Activated CD4-positive, alpha-beta T cell treated with anti-CD3 and anti-CD28 coated beads for 48 hours (primary cell): ENCODE results near the gene ANKRD28.

Experiments used
- DNase-seq: peaks from one replicate; pipeline ENCODE4 v3.0.0-alpha.2; 2020

ANKRD28 gene

GRCh38 chr3:15659254-15659975 is 138.4 kb downstream of the ANKRD28 start:
- no peak for DNase-seq

DNA sequence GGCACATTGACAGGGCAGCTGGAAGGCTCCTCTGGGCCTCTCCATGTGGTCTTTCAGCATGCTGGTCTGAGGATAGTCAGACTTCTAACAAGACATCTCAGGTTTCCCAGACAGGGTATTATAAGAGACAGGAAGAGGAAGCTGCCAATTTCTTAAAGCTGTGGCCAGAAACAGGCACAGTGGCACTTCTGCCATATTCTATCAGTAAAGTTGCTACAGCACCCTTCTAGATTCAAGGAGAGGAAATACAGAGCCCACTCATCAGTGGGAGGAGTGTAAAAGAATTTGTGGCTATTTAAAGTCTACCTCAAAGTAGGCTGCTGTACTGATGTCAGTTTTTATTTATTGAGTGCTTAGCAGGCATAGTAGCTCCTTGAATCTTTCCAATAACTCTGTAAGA is 140.8 kb downstream of the ANKRD28 start:
- DNase-seq = no peak

DNA sequence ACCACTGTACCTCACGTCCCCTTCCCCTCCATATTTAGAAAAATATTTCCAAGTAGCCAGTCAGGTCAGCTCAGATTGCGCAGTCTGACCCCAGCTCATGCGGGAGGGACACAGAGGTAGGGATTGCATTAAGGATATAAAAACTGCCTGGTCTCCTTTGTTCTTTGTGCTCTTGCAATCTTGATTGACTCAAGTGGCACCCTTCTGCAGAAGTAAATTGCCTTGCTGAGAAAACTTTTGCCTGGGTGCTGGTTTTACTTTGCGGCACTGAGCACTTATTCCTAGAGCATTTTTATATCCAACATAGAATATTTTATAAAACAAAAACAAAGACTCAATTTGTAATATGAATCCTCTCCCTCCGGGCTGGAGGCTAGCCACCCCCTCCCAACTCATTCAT is 141.4 kb downstream of the ANKRD28 start:
- no peak for DNase-seq

DNA sequence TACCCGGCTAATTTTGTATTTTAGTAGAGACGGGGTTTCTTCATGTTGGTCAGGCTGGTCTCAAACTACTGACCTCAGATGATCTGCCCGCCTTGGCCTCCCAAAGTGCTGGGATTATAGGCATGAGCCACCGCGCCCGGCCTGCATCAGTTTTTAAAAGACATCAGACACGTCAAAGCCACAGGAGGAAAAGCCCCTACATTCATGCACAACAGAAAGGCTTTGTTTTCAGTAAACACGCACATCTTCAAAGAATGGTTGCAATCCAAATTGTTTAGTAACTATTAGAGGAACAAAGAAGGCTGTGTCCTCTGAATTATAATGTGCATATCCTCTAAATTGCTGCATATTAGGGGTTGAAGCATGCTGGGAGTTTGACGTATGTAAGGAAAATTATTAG is 142.9 kb downstream of the ANKRD28 start:
- no peak for DNase-seq

DNA sequence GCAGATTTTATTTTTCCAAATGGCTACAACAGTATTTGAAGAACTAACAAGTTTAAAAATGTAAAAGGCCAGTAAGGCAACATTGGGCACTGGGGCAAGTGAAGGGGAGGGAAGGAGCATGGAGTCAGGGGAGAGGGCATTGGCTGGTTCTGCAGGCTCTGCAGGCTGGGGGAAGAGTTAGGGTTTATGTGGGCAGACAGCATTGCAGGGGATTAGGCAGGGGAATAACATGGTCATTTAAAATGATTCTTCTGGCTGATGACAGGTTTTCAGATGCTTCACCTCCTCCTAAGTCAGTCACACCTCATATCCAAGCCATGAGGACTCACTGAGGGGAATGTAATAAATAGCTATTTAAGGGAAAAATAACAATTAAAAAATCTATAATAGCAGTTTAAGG is 143.7 kb downstream of the ANKRD28 start:
- no peak for DNase-seq

- no peak for DNase-seq
Observed at GRCh38 chr3:15653321-15653720, 144.5 kb downstream of the ANKRD28 start.

- DNase-seq = no peak
Observed at GRCh38 chr3:15651396-15651795, 146.4 kb downstream of the ANKRD28 start.

DNA sequence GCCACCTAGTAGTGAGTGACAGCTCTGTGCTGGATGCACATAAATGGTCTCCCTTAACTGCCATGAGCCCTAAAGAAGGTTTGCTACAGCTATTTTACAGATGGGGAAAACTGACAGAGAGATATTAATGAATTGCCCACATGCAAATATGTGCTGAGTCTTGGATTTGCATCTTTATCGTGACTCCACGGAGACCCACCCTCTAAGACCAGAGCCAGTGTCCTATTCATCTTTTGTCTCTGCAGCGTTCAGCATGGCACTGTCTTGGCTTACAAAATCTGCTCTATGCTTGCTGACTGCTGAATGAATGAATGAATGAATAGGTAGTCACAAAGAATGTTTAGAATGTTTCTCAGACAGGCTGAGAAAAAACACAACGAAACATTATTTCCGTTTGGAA is 147.9 kb downstream of the ANKRD28 start:
- DNase-seq = no peak

- DNase-seq = no peak
Observed at GRCh38 chr3:15649341-15649740, 148.4 kb downstream of the ANKRD28 start.

DNA sequence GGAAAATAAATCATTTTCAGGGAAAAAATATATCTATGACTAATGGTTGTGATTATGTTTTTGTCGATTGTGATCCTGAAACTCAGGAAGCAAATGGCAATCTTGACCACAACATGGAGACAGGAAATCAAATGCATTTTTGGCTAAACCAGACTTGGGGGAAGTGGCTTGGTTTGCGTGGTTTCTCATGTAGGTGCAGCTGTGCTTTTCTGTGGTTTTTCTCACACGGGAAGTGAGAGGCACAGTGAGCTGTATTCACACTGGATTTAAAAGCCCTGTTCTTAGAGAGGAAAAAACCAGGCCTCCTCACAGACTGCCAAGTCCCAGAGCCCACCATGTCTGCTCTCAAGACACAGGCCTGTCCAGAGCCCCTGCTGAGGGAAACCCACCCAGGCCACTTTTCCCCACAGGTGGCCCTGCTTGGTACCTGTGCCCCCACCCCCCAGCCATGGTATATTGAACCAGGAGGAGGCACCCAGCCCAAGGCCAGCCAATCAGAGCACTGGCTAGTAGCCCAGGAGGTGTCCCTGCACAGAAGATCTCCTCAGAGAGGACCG is 150.1 kb downstream of the ANKRD28 start:
- DNase-seq = peak; percentile 62

- DNase-seq = no peak
Observed at GRCh38 chr3:15646851-15647511, 150.8 kb downstream of the ANKRD28 start.

DNA sequence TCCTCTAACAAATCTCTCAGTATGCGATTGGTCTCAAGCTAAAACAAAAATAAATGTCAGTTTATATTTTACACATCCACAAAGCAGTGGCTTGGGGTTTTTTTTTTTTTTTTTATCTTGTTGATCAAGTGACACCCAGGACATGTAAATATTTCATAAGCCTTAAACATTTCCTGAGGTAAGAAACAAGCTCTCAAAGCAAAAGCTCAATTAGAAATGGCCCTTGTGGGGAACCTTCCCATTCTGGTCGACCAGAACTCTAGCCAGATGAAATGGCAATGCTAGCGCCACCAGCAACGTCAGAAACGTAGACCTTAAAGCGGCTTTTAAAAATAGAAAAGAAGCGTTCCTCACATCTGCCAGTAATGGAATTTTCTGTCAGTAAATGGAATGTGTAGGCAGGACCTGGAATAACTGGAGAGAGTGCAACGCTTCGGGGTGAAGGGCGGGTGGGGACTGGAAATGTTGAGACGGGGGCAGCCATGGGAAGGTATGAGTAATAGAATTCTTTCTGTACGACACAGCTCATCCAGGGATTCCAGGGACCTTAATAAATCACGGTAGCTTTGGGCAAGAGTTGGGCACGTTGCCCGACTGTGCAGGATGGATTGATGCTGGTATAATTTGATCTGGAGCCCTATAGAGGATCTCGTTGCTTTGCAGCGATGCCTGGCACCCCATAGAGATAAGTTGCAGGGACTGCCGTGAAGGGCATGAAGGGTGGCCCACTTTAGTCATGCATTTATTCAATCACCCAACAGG is 151.9 kb downstream of the ANKRD28 start:
- DNase-seq = no peak

DNA sequence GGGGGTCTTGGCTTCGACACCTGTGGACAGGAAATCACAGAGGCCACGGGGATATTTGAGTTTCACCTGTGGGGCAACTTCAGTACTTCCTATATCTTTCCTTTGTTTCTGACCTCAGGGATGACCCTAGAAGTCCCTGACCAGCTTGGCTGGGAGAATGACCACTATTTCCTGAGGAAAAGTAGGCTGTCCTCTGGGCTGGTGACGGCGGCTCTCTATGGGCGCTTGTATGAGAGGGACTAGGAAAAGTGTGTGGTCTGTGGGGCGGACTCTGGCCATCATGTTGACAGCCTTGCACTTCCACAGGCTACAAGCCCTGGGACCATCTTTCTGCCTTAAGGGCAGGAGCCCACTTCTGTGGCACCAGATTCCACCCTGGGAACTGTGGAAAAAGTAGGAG is 152.5 kb downstream of the ANKRD28 start:
- no peak for DNase-seq

DNA sequence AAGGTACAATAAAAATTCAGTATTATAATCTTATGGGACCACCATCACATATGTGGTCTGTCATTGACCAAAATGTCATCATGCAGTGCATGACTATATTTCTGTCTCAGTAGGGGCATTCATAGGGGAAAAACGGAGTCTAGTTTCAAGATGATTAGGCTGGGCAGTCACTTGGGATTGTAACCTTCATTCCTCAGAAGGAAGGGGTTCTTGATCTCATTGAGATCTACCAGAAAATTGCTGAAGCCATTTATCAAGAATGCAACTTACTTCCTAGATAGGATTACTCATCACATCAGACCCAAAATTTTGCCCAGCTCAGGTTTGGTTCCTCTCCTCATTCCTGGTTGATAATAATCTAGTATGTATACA is 158.9 kb downstream of the ANKRD28 start:
- no peak for DNase-seq

DNA sequence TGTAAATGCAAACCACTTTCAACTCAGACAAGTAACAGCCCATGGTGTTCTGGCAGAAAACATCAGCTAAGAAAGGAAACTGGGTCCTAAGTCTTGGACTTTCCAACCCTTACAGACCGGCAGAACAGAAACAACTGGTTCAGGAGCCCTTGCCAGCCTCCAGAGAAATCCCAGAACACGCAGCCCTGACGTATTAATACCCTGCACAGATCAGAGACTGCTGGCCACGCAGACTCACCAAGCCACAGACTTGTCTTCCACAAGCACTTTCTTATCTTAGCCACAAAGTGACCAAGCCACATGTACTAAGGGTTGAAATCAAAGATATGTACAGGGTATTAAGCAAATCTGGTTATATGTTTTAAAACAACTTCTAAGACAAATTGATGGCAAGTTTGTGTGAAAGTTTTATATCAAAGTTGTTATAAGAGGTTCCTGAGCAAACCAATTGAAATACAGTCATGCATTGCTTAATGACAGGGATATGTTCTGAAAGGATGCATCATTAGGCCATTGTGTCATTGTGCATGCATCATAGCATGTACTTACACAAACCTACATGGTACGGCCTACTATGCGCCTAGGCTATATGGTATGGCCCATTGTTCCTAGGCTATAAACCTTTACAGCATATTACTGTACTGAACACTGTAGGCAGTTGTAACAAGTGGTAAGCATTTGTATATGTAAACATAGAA is 159.4 kb downstream of the ANKRD28 start:
- no peak for DNase-seq

DNA sequence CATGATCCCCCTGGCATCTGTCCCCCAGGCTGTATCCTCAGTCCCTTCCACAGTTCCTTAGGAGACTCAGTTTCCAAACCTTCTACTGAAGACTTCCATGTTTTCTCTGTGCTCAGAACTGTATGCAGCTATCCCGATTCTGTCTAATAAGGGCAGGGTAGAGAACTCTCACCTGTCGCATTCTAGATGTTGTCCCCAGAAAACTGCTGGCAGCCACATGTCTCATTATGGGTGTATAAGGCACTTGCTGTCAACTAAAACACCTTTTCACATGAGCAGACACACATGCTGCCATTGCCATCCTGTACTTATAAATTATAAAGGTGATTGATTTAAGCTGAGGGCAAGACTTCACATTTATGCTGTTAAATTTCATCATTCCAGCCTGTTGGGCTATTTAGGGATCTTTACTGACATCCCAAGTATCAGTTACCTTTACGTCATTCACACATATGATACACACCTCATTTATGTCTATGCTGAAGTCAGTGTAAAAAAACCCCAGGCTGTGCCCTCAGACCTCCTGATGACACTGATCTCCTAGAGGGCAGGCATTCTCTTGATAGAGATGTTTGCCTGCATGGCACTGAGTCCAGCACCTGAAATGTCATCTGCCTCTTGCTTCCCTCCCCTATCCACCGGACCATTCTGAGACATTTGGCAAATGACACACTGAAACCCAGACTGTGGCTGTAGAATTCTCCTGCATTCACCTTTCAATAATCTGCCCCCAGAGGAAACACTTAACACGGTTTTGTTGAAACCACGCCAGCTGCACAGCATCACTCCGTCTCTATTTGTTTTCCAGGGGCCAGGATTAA is 160.4 kb downstream of the ANKRD28 start:
- peak; percentile 31 for DNase-seq

DNA sequence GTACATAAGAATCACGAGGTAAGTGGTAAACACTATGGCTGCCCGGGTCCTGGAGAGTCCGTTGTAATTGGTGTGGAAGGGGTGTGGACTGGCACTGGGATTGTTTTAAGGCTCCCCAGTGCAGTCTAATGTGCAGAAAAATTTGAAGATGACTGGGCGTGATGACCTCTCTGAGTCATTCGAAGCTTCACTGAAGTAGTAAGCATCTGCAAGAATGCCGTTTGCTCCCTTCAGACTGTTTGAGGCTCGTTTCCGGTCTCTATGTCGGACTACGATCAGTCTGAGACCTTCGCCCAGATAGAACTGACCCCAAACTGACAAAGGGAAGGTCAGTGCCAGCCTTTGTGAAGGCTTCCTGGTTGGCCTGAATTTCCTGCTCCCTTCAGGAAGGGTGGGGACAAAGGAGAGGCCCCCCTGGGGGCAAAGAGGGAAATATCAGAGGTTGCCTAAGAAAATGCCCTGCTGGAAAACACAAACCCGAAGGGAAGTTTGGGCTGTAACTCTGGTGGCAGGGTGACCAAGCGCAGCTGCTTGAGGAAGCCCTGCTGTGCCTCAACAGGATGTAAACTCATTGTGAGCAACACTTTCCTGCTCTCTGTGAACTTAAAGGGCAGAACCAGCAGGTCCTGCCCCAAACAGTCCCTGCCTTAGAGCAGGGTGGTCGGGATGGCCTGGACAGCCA is 161.6 kb downstream of the ANKRD28 start:
- DNase-seq = peak; percentile 56

DNA sequence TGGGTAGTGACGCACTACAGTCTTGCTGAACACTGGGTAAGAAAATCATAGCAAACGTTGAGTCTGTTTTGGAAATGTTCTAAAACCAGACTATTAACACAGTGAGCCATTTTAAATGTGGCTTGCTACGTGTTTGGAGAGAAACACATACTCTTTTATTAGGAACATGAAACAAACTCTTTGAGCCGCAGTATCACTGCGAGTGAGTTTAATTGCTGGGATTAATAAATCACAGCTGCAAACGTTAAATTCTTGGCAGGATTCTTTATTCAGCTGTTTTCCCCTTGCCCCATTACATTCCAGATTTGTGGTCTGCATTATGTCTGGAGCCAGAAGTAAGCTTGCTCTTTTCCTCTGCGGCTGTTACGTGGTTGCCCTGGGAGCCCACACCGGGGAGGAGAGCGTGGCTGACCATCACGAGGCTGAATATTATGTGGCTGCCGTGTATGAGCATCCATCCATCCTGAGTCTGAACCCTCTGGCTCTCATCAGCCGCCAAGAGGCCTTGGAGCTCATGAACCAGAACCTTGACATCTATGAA is 162.6 kb downstream of the ANKRD28 start:
- DNase-seq = no peak

GRCh38 chr3:15634671-15635070 is 163.1 kb downstream of the ANKRD28 start:
- no peak for DNase-seq

- no peak for DNase-seq
Observed at GRCh38 chr3:15633766-15634598, 163.8 kb downstream of the ANKRD28 start.
